IPS DF 19.7 (cell line): ENCODE measurements around the gene ARNT2.
"Not testable (repeated sequence)": the region's sequence is repeated elsewhere in the genome, so short reads cannot be mapped to it uniquely, and the experiment has no call there.

Experiments used
- DNase-seq: peaks from one replicate; pipeline ENCODE4 v3.0.0-alpha.2; 2013; ENCODE audit warnings: low read depth, low spot score

Gene ARNT2

GRCh38 chr15:80491163-80491847 is 87.1 kb downstream of the ARNT2 start:
- DNase-seq = no peak

- DNase-seq = no peak
Measured at GRCh38 chr15:80492409-80492808, 88.2 kb downstream of the ARNT2 start.

GRCh38 chr15:80492874-80493273 is 88.7 kb downstream of the ARNT2 start:
- no peak for DNase-seq

GRCh38 chr15:80494351-80494751 is 90.2 kb downstream of the ARNT2 start:
- no peak for DNase-seq

- no peak for DNase-seq
Measured at GRCh38 chr15:80494756-80495155, 90.6 kb downstream of the ARNT2 start.

GRCh38 chr15:80495401-80495942 is 91.3 kb downstream of the ARNT2 start:
- DNase-seq = no peak

- no peak for DNase-seq
Measured at GRCh38 chr15:80496096-80496495, 91.9 kb downstream of the ARNT2 start.

- no peak for DNase-seq
Measured at GRCh38 chr15:80497221-80497620, 93.0 kb downstream of the ARNT2 start.

GRCh38 chr15:80498652-80499051 is 94.5 kb downstream of the ARNT2 start:
- no peak for DNase-seq

- no peak for DNase-seq
Measured at GRCh38 chr15:80500021-80500420, 95.8 kb downstream of the ARNT2 start.

GRCh38 chr15:80501476-80501875 is 97.3 kb downstream of the ARNT2 start:
- DNase-seq = no peak

GRCh38 chr15:80502782-80503181 is 98.6 kb downstream of the ARNT2 start:
- DNase-seq = no peak

GRCh38 chr15:80503319-80503952 is 99.3 kb downstream of the ARNT2 start:
- no peak for DNase-seq

GRCh38 chr15:80504931-80505330 is 100.7 kb downstream of the ARNT2 start:
- no peak for DNase-seq

- no peak for DNase-seq
Measured at GRCh38 chr15:80506286-80506893, 102.2 kb downstream of the ARNT2 start.

GRCh38 chr15:80507131-80507530 is 102.9 kb downstream of the ARNT2 start:
- DNase-seq = no peak

- DNase-seq = no peak
Measured at GRCh38 chr15:80507638-80508316, 103.6 kb downstream of the ARNT2 start.

GRCh38 chr15:80508783-80509182 is 104.6 kb downstream of the ARNT2 start:
- no peak for DNase-seq

GRCh38 chr15:80509800-80510199 is 105.6 kb downstream of the ARNT2 start:
- no peak for DNase-seq

- DNase-seq = not testable (repeated sequence)
Measured at GRCh38 chr15:80510985-80511384, 106.8 kb downstream of the ARNT2 start.

- no peak for DNase-seq
Measured at GRCh38 chr15:80512726-80513660, 108.8 kb downstream of the ARNT2 start.
